GM19351 (cell line): Measurements from ENCODE around the gene PCBP2.
"Not testable (repeated sequence)": the region's sequence is repeated elsewhere in the genome, so short reads cannot be mapped to it uniquely, and the experiment has no call there.

ENCODE experiments used
- ATAC-seq: cut with Tn5 transposase; IDR thresholded peaks from one replicate; pipeline ENCODE4 v1.9.1; 2021; ENCODE audit warnings: mild to moderate bottlenecking, moderate library complexity; ENCODE audit not compliant: unreplicated experiment

The PCBP2 gene

DNA sequence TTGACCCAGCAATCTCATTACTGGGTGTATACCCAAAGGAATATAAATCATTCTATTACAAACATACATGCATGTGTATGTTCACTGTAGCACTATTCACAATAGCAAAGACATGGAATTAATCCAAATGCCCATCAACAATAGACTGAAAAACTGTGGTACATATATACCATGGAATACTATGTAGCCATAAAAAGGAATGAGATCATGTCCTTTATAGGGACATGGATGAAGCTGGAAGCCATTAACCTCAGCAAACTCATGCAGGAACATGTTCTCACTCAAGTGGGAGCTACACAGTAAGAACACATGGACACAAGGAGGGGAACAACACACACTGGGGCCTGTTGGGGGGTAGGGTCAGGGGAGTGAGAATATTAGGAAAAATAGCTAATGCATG lies 12.3 kb upstream of the PCBP2 start:
- not testable (repeated sequence) for ATAC-seq

DNA sequence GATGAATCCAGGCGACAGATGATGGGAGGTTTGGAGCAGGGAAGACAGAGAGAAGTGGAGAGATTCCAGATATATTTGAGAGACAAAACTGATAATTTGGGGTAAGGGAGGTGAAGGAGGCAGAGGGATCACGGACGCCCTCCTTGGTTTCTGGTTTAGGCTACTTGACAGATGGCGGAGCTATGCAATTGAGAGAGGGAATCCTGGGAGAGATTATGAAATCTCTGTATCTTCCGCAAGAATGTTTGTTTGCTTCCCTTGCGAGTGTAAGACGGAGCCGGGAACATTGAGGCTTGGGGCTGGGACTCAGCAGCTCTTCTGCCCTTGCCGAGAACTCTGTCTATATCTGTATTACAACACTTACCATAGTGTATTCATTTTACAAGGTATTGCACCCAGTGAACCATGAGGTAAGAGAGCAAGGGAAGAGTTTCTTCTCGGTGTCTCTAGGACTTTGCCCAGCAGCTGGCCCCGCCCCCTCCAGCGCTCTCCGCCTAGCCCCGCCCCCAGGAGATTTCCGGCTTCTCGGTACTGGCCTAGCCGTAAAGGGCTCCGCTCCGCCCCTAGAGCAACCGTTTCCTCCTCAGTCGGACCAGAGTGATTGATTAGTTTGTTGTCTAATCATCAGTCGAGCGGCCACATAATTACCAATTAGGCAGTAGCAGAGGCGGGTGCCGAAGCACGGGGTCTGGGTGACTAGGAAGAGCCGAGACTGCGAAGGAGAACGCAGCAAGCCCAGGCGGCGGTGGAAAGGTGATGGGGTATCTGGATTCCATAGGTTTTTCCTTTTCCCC lies 10.7 kb upstream of the PCBP2 start, which contains the start of gene PRR13:
Gene PRR13 (plus strand): TSS at position 695 of the 794 bp plus-strand sequence. CDS start 981 bp downstream, outside the sequence.
- ATAC-seq, result peak; percentile 99

GRCh38 chr12:53443955-53444354 lies 7.9 kb upstream of the PCBP2 start:
- no peak for ATAC-seq

GRCh38 chr12:53444593-53445325 lies 7.1 kb upstream of the PCBP2 start:
- ATAC-seq, result not testable (repeated sequence)

- ATAC-seq, result no peak
These were observed 966 bp upstream of the PCBP2 start for GRCh38 chr12:53450936-53451335.

DNA sequence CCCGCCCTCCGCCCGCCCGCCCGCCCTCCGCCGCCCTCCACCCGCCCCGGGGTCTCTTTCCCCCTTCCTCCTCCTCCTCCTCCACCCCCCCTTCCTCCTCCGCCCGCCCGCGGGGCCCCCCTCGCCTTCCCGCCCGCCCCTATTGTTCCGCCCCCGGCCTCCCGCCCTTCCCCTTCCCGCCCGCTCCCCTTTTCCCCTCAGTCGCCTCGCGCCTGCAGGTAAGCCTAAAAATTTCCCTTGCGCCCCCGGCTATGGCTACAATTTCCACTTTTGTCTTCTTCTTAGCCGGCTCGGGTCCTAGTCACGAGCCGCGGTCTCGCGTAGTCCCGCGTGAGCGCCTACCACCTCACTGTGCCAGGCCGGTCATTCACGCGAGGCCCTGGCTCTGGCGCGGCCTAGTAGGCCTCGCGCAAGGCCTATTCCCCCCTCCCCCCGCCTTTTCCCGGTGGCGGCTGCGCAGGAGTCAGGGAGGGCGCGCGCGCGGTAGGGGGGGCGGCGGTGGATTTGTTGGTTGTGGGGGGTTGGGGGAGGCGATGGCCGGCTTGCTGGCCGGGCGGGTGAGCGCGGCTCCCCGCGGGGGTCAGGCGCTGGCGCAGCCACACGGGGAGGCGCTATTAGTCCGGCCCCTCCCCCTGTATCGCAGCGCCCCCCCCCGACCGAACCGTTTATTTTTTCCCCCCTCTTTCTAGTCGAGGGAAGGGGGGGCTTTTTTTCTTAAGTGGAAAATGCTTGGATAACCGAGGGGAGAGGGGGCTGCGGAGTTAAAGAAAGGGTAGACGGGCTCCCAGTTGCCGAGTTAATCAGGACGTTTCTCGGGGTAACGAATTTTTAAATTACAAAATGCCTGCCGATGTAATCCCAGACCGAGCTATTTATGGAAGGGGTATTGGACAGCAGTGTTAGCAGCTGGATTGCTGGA lies 516 bp downstream of the PCBP2 start:
- ATAC-seq, result peak; percentile 30

- no peak for ATAC-seq
These were observed 2.2 kb downstream of the PCBP2 start for GRCh38 chr12:53453953-53454640.

GRCh38 chr12:53454707-53455106 lies 2.8 kb downstream of the PCBP2 start:
- no peak for ATAC-seq

DNA sequence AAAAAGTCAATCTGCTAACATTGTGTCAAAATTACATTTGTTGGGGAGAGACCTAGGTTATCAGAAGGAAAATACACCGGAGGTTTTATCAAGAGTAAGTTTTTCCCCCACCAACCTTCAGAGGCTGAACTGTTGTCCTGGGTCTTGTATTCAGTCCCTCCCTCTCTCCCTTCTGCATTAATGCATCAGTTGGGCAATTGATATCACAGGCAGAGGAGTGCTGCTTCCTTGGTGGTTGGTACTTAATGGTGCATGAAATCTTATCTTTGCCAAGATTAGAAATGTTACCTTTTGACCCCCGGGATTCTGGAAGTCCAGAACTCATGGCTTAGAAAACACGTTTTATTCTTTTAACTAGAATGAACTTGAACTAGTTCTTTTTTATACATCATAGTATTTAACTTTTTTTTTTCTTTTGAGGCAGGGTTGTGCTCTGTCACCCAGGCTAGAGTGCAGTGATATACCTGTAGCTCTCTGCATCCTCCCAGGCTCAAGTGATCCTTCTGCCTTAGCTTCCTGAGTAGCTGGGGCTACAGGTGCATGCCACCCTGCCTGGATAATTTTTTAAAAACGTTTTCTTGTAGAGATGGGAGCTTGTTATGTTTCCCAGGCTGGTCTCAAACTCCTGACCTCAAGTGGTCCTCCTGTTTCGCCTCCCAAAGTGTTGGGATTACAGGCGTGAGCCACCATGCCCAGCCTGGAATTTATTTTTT lies 4.9 kb downstream of the PCBP2 start:
- ATAC-seq, result no peak

GRCh38 chr12:53459097-53459496 lies 7.2 kb downstream of the PCBP2 start:
- no peak for ATAC-seq

- ATAC-seq, result no peak
These were observed 9.2 kb downstream of the PCBP2 start for GRCh38 chr12:53461059-53461458.

DNA sequence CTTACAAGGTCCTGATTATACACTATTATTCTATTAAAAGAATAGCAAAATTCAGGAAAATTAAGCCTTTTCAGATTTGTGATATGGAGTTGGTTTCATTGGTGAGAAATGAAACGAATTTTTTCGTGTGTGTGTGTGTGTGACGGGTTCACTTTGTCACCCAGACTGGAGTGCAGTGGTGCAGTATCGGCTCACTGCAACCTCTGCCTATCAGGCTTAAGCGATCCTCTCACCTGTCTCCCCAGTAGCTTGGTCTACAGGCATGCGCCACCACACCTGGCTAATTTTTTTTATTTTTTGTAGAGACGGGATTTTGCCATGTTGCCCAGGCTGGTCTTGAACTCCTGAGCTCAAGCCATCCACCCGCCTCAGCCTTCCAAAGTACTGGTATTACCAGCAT lies 9.7 kb downstream of the PCBP2 start:
- no peak for ATAC-seq

DNA sequence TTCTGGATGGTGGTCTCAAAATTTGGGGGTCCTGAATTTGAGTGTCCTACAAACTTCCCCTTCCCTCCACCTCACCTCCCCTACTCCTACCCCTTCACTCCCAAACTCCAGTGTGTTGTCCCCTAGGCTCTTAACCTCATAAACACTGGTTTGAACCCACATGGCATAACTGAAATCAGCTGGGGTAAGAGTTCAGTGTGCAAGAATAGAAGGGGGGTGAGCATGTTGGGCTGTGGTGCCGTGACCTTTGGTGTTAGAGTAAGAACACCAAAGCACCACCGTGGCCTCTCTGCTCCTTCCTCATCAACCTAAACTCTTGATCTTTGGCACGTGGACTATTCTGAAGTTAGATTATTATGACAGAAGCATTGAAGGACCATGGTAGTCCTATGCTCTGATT lies 11.0 kb downstream of the PCBP2 start:
- no peak for ATAC-seq

DNA sequence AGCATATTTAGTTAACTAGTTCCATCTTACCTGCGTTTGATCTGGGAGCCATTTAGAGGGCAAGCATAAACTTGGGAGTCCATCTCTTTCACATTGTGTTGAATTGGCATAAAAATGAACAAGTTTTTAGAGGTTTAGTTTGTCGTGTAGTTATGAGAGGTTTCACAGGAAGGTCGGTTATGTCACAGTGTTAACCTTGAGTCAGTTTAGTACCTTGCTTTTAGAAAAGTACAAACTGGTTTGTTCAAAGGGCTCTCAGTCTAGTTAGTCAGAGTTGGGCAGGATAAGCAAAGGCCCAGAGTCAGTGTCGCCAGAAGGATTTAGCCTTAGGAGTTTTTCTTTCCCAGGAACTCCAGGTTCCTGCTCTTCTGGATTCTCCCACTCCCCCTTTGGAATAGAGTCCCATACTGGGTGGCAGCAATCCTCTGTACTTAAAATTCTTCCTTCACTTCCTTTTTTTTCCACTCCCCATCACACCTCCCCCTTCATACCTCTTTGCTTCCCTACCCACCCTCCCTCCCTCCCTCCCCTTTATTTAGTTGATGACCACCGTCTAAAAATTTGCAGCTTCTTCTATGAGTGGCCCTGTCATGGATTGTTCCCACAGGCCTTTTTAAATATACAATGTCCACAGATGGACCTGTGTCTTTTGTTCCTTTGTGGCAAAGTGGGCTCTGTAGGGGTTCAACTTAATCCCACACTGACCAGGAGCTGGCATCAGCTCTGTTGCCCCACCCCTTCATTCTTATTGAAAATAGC lies 12.1 kb downstream of the PCBP2 start:
- no peak for ATAC-seq

- ATAC-seq, result no peak
These were observed 12.9 kb downstream of the PCBP2 start for GRCh38 chr12:53464685-53465418.

DNA sequence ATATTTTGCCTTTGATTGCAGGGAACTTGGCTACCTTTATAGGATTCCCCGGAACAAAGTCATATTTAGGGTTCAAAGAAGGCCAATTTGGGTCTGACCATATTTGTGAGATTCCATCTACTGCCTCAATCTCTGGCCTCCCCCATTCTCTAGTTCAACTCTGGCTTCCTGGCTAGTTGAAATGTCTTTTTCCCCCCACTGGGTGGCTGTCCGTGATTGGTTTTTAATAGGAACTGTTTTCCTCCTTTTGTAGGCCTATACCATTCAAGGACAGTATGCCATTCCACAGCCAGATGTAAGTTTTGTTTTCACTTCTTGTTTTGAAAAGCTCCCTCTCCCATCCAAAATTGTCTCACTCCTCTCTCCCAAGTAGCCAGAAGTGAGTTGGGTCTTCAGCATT lies 13.8 kb downstream of the PCBP2 start:
- ATAC-seq, result no peak

DNA sequence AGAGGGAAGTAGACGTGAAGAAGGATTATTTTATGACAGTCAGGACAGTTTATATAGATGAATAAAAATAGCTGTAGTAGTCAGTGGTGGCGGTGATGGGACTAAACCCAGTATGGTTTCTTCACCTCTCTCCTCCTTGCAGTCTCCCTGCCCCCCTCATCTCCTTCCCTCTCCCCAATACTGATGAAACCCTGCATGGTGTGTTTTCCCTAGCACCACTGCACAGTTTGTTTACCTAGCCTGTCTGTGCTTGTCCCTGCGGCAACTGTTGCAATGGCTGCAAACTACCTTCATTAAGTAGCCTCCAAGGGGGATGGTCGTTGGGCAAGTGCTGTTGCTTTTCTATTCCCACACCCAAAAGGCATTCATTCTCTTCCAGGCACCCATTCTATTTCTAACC lies 14.7 kb downstream of the PCBP2 start:
- no peak for ATAC-seq

- no peak for ATAC-seq
These were observed 15.2 kb downstream of the PCBP2 start for GRCh38 chr12:53467082-53467481.

DNA sequence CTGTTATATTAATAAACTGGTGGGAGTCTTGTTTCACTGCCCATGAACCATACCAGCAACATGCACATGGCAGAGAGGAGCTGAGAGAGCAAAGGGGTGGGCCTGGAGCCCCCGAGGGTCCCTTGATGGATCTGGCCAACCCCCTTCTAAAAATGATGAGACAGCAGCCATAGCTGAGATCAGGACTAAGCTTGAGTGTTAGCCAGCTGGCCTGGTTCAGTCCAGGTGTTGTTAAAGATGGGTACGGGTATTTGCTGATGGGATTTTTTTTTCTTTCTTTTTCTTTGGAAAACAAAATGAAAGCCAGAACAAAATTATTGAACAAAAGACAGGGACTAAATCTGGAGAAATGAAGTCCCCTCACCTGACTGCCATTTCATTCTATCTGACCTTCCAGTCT lies 16.0 kb downstream of the PCBP2 start:
- no peak for ATAC-seq
